T follicular helper cell (primary cell): ENCODE data around the gene TOX2.

Experiments used
- DNase-seq: peaks from one replicate; pipeline ENCODE4 v3.0.0-alpha.2; 2020; ENCODE audit warnings: low read depth

TOX2 gene

DNA sequence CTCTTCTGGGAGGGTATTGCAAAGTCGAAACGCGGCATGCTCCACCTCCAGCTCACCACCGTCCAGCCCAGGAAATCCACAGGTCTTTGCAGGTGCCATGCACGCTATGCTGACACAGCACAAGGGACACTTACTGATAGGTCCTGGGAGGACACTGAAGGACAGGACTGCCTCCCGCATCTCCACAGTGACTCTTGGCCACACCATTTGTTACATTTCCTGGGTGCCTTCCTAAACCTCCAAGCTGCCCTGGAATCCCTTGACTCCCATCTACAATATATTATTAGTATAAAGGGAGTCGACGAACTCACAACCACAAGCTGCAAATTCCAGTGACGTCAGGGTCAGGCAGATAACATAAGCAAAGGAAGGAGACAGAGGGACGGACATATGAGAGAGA, 165.4 kb downstream of the TOX2 start:
- no peak for DNase-seq

DNA sequence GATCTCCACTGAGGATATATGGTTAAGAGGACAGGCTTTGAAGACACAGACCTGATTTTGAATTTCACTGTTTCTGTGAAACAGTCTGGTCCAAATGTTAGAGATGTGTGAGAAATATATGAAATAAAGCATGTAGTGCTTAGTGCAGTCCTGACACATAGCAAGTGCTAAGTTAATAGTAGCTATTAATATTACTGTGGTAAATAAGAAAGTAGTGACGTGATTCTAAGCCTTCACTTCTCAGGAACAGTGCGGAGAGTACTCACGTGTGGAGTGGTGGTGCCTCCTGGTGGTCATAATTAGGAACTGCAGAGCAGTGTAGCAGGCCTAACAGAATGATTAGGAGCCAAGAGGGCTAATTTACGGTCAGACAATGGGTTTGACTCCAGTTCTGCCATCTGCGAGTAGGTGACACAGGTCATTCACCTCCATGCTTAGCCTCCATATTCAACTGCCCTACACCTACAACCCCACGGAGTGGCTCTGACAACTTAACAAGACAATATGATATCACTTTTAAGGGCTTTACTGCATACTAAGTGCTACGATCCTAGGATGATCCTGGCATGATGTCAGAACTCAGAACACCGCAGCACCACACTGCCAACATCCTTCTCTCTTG, 166.1 kb downstream of the TOX2 start:
- peak; percentile 71 for DNase-seq

- DNase-seq = no peak
Measured at GRCh38 chr20:44081476-44081875, 166.8 kb downstream of the TOX2 start.

- no peak for DNase-seq
Measured at GRCh38 chr20:44081888-44082287, 167.2 kb downstream of the TOX2 start.

DNA sequence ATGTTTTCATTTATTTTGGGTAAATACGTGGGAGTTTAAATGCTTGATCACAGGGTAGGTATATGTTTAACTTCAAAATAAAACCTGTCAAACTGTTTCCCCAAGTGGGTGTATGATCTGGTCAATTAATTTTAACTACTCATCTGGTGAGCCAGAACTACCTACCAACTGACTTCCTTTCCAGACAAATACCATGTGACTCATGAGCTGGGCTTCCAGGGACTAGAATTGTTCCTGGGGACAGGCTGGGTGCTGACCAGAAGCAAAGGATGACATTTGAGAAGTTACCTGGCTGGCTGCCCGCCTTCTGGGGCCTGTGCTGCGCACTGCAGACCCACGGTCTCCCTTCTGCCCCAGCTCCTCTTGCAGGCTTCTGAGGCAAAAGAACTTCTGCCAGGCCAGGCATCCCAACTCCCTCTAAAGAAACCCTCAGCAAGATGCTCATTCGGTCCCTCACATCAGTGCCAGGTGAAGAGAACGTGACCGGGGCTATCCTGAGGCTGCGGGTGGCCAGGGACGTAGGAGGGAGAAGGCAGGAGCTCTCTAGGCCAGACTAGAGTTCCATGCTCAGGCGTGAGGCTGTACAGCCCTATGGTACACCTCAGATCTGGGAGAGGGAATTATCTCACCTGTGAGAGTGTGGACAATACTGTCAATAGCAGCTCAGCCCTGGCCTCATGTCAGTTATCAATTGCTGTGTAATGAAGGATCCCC, 168.7 kb downstream of the TOX2 start:
- no peak for DNase-seq

GRCh38 chr20:44084439-44084838, 169.8 kb downstream of the TOX2 start:
- DNase-seq = no peak

DNA sequence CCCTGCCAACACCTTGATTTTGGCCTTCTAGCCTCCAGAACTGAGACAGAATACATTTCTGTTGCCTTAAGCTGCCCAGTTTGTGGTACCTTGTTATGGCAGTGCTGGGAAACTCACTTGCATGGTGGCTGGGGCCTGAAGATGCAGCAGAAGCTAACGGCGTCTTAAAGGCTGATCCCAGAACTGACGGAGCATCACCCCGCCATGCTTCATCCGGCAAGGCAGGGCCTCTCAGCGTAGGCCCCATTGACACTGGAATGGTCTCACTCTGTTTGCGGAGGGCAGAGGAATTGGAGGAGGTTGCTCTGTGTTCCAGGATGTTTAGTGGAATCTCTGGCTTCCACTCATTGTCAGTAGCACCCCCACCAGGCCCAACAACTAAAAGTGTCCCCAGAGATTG, 170.2 kb downstream of the TOX2 start:
- no peak for DNase-seq

GRCh38 chr20:44085616-44086434, 171.2 kb downstream of the TOX2 start:
- no peak for DNase-seq

GRCh38 chr20:44087051-44087856, 172.6 kb downstream of the TOX2 start:
- no peak for DNase-seq

DNA sequence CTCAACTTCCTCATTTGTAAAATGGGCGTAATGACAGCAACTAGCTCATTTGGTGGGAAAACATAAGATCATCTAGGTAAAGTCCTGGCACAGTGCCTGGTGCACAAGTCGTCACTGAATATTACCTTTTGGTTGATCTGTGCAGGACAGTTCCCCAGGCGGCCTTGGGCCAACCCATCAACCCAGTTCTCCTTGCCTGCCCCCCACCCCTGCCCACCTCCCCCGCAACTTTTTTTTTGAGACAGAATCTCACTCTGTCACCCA, 173.1 kb downstream of the TOX2 start:
- no peak for DNase-seq

GRCh38 chr20:44089987-44090674, 175.5 kb downstream of the TOX2 start:
- DNase-seq = no peak

- no peak for DNase-seq
Measured at GRCh38 chr20:44091026-44091425, 176.4 kb downstream of the TOX2 start.

- DNase-seq = peak; percentile 25
Measured at GRCh38 chr20:44092551-44093248, 178.0 kb downstream of the TOX2 start.

DNA sequence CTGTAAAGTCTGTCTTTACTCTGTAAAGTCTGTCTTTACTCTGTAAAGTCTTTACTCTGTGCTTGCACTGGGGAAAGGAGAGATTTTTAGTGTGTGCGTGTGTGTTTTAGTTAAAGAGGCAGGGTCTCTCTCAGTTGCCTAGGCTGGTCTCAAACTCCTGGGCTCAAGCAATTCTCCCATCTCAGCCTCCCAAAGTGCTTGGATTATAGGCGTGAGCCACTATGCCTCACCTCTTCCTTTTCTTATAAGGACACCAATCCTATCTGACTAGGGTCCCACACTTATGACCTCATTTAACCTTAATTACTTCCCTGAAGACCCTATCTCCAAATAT, 178.6 kb downstream of the TOX2 start:
- DNase-seq = no peak

- no peak for DNase-seq
Measured at GRCh38 chr20:44095831-44096230, 181.2 kb downstream of the TOX2 start.

DNA sequence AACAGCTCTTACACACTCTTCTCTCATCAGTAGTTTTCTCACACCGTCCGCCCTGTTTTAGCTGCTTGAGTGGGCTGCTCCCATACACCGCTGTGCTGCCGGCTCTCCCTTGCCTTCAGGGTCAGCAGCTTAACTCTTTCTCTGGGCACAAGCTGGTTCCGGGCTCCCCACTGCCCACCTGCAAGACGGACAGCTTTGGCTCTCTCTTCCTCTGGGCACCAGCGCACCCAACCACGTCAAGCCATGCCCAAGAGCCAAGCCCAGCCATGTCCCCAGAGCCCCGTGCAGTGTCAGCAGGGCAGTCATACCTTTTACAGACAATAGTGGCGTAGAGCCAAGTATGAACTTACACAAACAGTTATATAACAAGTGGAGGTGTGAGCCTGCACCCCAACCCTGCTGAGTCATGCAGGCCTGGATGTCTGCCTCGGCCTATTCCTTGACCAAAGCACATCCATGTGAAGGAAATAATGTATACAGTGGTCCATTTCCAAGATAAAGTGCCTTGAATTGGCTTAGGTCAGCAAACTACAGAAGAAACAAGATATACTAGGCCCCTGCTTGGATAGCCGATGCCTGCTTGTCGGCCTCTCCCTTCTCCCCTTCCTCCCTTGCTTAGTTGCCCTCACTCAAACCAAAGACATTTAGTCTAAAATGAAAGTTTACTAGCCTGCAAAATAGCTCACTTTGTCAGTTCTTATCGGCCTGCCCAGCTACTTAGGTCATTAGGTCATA, 183.0 kb downstream of the TOX2 start:
- DNase-seq = no peak

DNA sequence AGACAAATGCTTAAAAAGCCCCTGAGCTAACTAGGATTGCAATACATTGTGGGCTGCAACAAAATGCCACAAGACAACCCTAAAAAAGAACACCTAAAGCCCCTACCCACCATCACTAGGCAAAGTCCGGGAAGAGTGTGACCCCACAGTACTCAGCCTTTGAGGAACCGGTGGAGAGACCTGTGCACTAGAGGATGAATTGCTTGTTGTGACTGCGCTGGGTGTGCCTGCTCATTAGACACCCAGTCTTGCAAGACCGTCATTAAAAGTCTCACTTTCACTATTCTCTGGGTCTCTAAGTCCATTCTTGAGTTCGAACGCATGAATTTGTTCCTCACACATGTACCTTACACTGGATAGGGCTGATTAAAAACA, 183.6 kb downstream of the TOX2 start:
- DNase-seq = no peak

- no peak for DNase-seq
Measured at GRCh38 chr20:44098657-44099056, 184.0 kb downstream of the TOX2 start.

- DNase-seq = no peak
Measured at GRCh38 chr20:44099832-44100231, 185.2 kb downstream of the TOX2 start.

- no peak for DNase-seq
Measured at GRCh38 chr20:44102582-44102981, 187.9 kb downstream of the TOX2 start.
